ENCODE measurements around the gene MRPL19. TPM values are rescaled to one million over a fixed set of nuclear protein-coding genes. Genes with fewer than 3 reads are reported as not detected.

Gene MRPL19
- total and polyA plus RNA-seq, 10 of the 15 experiments (the other 5 are each of a cell fraction or from before 2014, with no cell fraction given), result 13.1 to 99.0 (median 56.6) TPM

DNA sequence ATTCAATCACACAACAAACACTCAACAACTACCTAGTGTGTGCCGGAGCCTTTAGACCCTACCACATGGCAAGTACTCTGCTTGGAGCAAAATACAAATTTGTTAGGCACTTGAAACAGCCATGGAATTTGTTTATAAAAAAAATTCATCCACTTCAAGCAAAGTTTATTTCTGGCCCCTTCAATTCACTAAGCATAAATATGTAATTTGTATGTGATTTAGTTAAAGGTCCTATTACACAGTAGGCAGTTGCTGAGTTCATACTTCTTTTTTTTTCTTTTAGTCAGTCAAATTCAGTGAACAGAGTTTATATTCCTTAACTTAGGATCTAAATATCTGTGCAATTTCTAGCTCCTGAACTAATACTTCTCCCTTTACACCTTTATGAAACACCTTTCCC lies 41.6 kb downstream of the MRPL19 start (continued):
- no peak for TF ChIP-seq ESRRA (IDR thresholded peaks at IDR 0.05; ENCODE audit: low read length)

DNA sequence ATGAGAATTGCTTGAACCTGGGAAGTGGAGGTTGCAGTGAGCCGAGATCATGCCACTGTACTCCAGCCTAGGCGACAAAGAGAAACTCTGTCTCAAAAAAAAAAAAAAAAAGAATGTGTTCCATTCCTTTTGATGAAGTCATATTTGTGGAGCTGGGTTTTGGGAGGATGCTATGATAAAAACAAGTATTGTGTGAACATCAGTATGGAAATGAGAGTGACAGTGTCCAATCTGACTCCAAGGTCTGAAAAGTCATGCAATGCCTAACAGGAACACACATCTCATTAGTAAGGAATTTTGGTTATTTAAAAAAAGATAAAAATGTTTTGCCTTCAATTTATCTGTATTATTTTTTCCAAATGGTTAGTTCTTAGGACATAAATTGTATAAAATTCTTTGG lies 52.3 kb downstream of the MRPL19 start:
- in situ Hi-C loops (cut with MboI), result no loop called here
- no peaks in the 10 kb centered on the region for H4K20me1 ChIP-seq (ENCODE audit: control insufficient read depth, insufficient read depth)
- SMC1A ChIA-PET (ENCODE audit: uncharacterized antibody, unreplicated experiment), result interaction anchor here (0.6 to 1.4 kb wide), 2 partner anchors 11 to 58 kb away, joined by 3 to 4 read pairs; no protein-coding TSS in a partner anchor
- ATAC-seq (no peak), FAIRE-seq (no peak), DNase-seq (ENCODE audit: low read depth, low spot score) (no peak)
- no peaks in the 10 kb centered on the region for H3K27me3 ChIP-seq (replicated peaks in 1 of 2; ENCODE audit: control insufficient read depth in 2 of 2, insufficient read depth in 2 of 2, low read length in 1 of 2)
- intact Hi-C loops (cut with micrococcal nuclease; ENCODE audit: unreplicated experiment), result no loop called here
- CTCF ChIA-PET, result interaction anchor here (0.9 to 1.3 kb wide), 2 partner anchors 12 to 22 kb away, joined by 3 to 5 read pairs; partner anchors contain the start of gene GCFC2
- no TSS peak for BruUV-seq (replicated peaks)
- H3K27ac ChIP-seq (ENCODE audit: control insufficient read depth, insufficient read depth), result no peak overlapping the region
- peaks cover 0 to 9% of the 10 kb centered on the region in 2 experiments; a peak in 3 of 4 replicates for H3K36me3 ChIP-seq (ENCODE audit: control insufficient read depth in 2 of 2, insufficient read depth in 2 of 2, low read length in 1 of 2)
- no peaks in the 10 kb centered on the region for H3K4me1 ChIP-seq (ENCODE audit: control insufficient read depth, insufficient read depth, low read length)
- no peak overlapping the region for H3K4me2 ChIP-seq (ENCODE audit: control insufficient read depth, insufficient read depth)
- no peak overlapping the region for H3K9ac ChIP-seq (ENCODE audit: control insufficient read depth, insufficient read depth, low read length)
- WGBS (ENCODE audit: insufficient coverage, insufficient replicate concordance, low lambda C conversion rate, missing lambda C conversion rate), result no CpG with 5 or more reads among the region's 2 CpGs
- H2AFZ ChIP-seq (ENCODE audit: control insufficient read depth, low read depth, low read length), result no peak overlapping the region
- RAD21 ChIA-PET (ENCODE audit: unreplicated experiment), result no interaction called here
- no peaks in the 10 kb centered on the region for H3K79me2 ChIP-seq (ENCODE audit: control insufficient read depth, insufficient read depth, low read length)
- H3K9me3 ChIP-seq (replicated peaks; ENCODE audit: control insufficient read depth, insufficient read depth, low read length), result no peaks in the 10 kb centered on the region; the same call in 2 of the 3 replicates
- POLR2A ChIA-PET, result no interaction called here
- TF ChIP-seq NFYA (IDR thresholded peaks at IDR 0.05; ENCODE audit: borderline replicate concordance, low read depth, low read length) (no peak), KLF5 (IDR thresholded peaks at IDR 0.05; ENCODE audit: partially characterized antibody) (no peak), KDM1A (IDR thresholded peaks at IDR 0.05; ENCODE audit: borderline replicate concordance) (no peak), KAT2A (conservative IDR thresholded peaks at IDR 0.05; ENCODE audit: control insufficient read depth, low read depth, low read length) (no peak), MTA2 (IDR thresholded peaks at IDR 0.05; ENCODE audit: low read depth) (no peak), HCFC1 (IDR thresholded peaks at IDR 0.05; ENCODE audit: low read length) (no peak), ASH2L (IDR thresholded peaks at IDR 0.05; ENCODE audit: borderline replicate concordance, low read depth) (no peak), ZBED1 (IDR thresholded peaks at IDR 0.05; ENCODE audit: borderline replicate concordance) (no peak), MYC (IDR thresholded peaks at IDR 0.05; ENCODE audit: insufficient read depth, insufficient read length, insufficient replicate concordance, low read length, severe bottlenecking) (no peak), POLR2A (IDR thresholded peaks at IDR 0.05; ENCODE audit: low read depth, low read length) (no peak), EED (IDR thresholded peaks at IDR 0.05; ENCODE audit: low read depth) (no peak), TCF7 (IDR thresholded peaks at IDR 0.05; ENCODE audit: borderline replicate concordance) (no peak), RBBP5 (conservative IDR thresholded peaks at IDR 0.05) (no peak), PAX8 (IDR thresholded peaks at IDR 0.05) (no peak)
- TF ChIP-seq, protein P1, sequence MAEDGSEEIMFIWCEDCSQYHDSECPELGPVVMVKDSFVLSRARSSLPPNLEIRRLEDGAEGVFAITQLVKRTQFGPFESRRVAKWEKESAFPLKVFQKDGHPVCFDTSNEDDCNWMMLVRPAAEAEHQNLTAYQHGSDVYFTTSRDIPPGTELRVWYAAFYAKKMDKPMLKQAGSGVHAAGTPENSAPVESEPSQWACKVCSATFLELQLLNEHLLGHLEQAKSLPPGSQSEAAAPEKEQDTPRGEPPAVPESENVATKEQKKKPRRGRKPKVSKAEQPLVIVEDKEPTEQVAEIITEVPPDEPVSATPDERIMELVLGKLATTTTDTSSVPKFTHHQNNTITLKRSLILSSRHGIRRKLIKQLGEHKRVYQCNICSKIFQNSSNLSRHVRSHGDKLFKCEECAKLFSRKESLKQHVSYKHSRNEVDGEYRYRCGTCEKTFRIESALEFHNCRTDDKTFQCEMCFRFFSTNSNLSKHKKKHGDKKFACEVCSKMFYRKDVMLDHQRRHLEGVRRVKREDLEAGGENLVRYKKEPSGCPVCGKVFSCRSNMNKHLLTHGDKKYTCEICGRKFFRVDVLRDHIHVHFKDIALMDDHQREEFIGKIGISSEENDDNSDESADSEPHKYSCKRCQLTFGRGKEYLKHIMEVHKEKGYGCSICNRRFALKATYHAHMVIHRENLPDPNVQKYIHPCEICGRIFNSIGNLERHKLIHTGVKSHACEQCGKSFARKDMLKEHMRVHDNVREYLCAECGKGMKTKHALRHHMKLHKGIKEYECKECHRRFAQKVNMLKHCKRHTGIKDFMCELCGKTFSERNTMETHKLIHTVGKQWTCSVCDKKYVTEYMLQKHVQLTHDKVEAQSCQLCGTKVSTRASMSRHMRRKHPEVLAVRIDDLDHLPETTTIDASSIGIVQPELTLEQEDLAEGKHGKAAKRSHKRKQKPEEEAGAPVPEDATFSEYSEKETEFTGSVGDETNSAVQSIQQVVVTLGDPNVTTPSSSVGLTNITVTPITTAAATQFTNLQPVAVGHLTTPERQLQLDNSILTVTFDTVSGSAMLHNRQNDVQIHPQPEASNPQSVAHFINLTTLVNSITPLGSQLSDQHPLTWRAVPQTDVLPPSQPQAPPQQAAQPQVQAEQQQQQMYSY (CRISPR knock-in tag; IDR thresholded peaks at IDR 0.05), result no peak
- no peak overlapping the region for H3K4me3 ChIP-seq
